NCI-H1436 (cell line): ENCODE results near the gene RNF150.
"Not testable (repeated sequence)": the region's sequence is repeated elsewhere in the genome, so short reads cannot be mapped to it uniquely, and the experiment has no call there.

Source experiments
- DNase-seq: peaks from one replicate; lab custom pipeline; 2025; lab: John Stamatoyannopoulos, UW

RNF150 gene

DNA sequence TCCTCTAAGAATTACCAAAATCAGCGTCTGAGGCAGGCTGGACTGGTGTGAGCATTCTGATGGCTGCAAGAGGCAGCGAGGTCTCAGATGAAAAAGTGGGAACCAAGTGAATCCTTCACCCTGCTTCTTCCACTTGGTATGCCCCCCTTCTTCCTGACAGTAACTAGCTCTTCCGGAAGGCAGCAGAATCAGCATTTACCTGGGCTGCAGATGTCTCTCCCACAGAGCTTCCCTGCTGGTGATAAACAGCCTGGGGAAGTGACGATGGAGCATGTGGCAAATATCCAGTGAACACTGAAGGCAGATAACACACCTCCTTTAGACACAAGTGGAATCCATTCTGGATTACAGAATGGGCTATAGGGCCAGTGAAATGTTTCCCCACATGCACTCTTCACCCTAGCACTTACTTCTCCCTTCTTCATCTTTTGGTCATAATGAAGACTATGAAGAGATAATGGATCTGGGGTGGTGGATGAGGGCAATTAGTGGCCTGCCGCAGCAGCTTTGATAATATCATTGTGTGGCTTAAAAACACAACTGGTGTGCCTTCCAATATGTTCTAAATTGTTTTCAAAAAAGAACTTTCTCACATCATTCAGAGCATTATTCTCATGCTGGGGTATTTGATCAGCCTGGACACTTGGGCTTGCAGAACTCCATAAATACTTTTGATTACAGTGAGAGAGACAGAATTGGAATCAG, 316.3 kb downstream of the RNF150 start:
- DNase-seq = no peak

DNA sequence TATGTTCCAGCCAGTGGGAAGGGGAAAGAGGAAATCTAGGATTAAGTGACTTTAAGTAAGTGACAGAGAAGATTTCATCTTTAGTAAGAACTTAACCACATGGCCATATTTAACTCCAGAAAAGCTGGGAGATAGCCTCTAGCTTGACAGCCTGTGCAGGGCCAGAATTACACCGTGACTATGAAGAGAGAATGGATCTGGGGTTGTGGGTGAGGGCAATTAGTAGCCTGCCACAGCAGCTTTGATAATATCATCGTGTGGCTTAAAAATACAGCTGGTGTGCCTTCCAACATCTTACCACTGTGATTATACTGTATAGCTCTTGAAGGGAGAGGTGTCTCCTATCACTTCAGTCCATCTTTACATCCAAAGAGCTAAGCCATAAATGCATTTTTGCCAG, 319.5 kb downstream of the RNF150 start:
- DNase-seq = no peak

DNA sequence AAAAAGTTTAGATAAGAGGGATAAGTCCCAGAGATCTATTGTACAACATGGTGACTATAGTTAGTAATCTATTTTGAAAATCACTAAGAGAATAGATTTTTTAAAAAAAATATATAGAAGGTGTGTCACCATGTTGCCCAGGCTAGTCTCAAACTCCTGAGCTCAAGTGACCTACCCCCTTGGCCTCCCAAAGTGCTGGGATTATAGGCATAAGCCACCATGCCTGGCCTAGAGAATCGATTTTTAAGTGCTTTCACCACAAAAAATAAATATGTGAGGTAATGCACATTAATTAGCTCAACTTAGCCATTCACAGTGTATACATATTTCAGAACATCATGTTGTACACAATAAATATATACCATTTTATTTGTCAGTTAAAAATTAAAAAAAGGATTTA, 320.4 kb downstream of the RNF150 start:
- no peak for DNase-seq

- DNase-seq = no peak
These were observed 321.8 kb downstream of the RNF150 start for GRCh38 chr4:140811429-140811828.

DNA sequence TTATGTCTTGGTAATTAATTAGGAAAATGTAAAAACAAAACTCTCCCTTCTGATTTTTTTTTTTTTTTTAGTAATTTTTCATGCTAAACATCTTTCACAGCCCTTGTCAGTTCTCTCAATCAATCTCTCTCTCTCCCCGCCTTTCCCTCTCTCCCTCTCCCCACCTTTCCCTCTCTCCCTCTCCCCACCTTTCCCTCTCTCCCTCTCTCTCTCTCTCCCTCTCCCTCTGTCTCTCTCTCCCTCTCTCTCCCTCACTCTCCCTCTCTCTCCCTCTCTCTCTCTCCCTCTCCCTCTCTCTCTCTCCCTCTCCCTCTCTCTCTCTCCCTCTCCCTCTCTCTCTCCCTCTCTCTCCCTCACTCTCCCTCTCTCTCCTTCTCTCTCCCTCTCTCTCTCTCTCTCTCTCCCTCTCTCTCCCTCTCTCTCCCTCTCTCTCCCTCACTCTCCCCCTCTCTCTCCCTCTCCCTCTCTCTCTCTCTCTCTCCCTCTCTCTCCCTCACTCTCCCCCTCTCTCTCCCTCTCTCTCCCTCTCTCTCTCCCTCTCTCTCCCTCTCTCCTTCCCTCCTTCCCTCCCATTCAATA, 322.6 kb downstream of the RNF150 start:
- DNase-seq = not testable (repeated sequence)
